CD4-positive, alpha-beta T cell treated with Interleukin-6 for 4 hours (primary cell): Measurements from ENCODE around the gene DNASE1L1.

Experiments used
- DNase-seq: peaks from one replicate; pipeline ENCODE4 v3.0.0-alpha.2; 2020; ENCODE audit warnings: mixed read lengths

The DNASE1L1 gene, protein sequence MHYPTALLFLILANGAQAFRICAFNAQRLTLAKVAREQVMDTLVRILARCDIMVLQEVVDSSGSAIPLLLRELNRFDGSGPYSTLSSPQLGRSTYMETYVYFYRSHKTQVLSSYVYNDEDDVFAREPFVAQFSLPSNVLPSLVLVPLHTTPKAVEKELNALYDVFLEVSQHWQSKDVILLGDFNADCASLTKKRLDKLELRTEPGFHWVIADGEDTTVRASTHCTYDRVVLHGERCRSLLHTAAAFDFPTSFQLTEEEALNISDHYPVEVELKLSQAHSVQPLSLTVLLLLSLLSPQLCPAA

DNA sequence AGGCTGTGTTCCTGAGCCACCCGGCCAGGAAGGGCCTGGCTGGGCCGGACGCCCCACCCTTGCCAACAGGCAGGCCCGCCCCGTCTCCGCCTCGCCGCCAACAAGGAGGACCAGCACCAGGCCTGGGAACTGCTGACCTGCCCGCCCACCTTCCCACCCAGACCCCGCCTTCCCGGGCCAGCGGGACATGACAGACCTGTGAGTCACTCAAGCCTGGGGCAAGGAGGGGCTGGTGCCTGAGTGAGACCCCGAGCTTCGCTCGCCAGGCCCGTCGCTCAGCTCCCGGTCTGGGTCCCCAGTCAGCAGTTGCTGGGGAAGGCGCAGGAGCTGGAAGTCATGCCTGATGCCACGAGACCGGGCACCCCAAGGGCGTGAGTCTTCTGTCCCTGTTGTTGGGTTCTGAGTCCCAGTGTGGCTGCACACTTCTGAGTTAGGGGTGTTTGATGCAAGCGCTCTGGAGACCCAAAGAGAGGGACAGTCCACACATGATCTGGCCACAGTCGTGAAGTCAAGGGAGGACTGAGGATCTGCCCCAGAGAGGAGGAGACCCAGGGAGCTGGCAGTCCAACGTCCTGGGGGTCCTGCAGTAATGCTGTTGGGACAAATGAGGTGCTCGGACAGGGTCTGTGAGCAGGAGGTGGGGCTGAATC is at the start of gene DNASE1L1:
TSS of gene DNASE1L1 (minus strand) at position 33 of the 650 bp plus-strand sequence. CDS start 3,686 bp downstream, outside the sequence.
- DNase-seq: peak; percentile 36

DNA sequence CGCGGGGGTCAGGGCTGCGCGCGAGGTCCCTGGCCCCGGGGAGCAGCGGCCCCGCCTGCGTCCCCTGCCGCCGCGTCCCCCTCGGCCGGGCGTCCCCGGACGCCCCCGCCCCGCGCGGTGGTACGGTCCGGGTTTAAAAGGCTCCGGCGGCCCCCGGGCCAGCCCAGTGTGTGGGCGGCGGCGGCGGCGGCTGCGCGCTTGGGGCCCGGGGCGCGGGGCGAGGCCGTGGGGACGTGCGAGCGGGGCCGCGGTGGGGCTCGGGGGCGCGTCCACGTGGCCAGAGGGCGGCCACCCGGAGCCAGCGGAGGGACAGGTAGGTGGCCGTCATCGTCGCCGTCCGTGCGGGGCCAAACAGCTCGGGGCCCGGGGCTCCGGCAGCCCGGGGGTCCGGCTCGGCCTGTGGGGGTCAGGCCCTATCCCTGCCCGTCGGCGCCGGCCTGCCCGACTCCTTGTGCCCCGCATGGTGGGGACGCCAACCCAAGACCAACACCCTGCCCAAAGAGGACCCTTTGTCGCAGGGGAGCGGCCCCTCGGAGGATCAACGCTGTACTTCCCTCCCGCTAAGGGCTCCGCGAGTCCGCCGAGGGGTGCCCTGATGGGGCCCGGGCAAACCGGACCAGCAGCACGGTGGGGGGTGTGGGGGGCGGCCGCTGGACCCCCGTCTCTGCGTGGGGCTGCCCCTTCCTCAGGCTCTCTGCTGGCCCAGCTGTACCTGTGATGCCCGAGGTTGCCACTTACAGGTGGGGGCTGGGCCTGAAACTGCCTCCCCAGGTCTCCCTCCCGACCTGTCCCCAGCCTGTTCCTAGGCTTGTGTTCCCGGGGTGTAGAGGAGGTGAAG is 49.3 kb upstream of the DNASE1L1 start, which contains the start of gene PLXNA3:
TSS of gene PLXNA3 (plus strand) at position 166 of the 838 bp plus-strand sequence. CDS start 1,903 bp downstream, outside the sequence.
- DNase-seq: peak; percentile 72

GRCh38 chrX:154457491-154458115 is 48.5 kb upstream of the DNASE1L1 start:
- peak; percentile 73 for DNase-seq

- no peak for DNase-seq
Observed at GRCh38 chrX:154452823-154453222, 43.8 kb upstream of the DNASE1L1 start.

DNA sequence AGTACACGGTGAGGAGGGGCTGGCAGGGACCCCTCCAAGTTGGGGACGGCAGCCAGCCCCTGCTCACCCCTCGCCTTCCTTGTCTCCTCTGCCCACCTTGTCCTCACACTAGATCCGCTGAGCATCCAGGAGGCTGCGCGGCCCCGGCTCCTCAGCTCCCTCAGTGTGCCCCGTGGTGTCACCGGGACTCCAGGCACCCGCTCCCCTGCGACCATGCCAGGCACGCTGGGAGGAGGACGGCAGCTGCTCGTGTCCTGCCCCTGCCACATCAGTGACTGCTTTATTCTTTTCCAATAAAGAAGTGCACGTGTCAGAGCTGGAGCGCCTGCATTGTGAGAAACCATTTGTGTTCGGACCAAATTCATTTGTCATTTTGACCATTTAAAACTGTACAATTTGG is 41.3 kb upstream of the DNASE1L1 start:
- DNase-seq: no peak

- DNase-seq: no peak
Observed at GRCh38 chrX:154449618-154450017, 40.6 kb upstream of the DNASE1L1 start.

DNA sequence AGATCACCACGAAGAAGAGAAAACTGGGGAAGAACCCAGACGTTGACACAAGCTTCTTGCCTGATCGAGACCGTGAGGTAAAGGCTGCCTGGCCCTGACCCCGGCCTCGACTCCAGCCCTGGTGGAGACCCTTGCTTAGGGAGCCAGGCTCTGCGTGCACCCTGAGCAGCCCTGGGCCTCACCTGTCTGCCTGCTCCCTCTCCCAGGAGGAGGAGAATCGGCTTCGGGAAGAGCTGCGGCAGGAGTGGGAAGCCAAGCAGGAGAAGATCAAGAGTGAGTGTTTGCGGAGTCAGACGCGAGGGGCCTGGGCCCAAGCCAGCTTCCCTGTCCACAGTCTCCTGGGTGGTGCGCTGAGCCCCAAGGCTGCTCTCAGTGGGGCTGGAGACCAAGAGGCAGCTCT is 39.4 kb upstream of the DNASE1L1 start:
- DNase-seq: no peak

- no peak for DNase-seq
Observed at GRCh38 chrX:154446430-154446829, 37.4 kb upstream of the DNASE1L1 start.

GRCh38 chrX:154445776-154446175 is 36.7 kb upstream of the DNASE1L1 start:
- no peak for DNase-seq

GRCh38 chrX:154444755-154445246 is 35.7 kb upstream of the DNASE1L1 start:
- DNase-seq: no peak

- DNase-seq: peak; percentile 78
Observed at GRCh38 chrX:154443992-154444754, 35.1 kb upstream of the DNASE1L1 start, which contains the start of gene FAM50A. FAM50A (plus strand) TSS chrX:154444141; CDS start chrX:154444236, 95 bp downstream.

DNA sequence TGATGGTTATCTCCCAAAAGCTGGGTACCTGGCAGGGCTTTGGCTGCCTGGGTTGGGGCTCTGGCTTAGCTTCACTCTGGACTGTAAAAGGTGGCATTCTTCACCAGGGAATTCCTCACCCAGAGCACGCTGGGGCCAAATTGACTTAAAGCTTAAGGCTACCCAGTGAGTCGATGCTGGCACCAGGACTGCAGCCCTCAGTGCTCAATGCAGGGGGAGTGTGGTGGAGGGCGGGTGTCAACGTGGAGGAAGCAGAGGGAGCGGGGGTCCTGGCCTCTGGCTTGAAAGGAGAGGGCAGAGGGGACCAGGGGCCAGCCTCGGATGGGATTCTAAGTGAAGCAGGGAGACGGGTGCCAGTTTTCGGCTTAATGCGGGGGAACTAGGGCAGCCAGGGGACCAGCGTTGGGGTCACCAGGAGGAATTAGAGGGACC is 34.4 kb upstream of the DNASE1L1 start:
- DNase-seq: no peak

- no peak for DNase-seq
Observed at GRCh38 chrX:154441984-154442707, 33.1 kb upstream of the DNASE1L1 start.

- peak; percentile 31 for DNase-seq
Observed at GRCh38 chrX:154441564-154441963, 32.5 kb upstream of the DNASE1L1 start.

DNA sequence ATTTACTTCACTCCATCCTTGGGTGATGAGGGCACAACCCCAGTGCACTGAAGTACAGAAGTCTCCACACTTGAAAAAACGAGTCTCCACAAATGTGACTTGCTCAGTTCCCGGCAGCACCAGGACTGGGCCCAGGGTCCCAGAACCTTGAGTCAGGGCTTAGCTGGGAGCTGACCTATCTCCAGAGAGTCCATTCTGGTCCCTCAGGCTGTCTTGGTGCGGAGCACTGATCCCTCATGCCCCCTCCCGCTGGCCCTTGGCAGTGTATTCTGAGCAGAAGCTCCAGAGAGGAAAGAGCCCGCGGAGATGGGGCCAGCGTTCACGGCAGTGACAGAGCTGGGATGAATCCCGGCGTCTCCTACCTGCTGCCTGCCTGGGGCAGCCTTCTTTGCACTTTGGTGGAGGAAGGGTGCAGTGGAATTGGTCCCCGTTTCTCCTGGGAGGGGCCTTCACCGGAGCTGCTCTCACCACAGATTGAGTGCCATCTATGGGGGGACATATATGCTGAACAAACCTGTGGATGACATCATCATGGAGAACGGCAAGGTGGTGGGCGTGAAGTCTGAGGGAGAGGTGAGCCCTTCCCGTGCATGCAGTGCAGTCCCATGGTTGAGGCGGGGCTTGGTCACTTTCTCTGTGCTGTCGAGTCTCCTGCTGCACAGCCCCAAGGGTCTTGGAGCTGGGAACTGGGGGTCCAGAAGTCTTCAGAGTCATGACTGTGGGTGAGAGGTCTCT is 31.7 kb upstream of the DNASE1L1 start:
- DNase-seq: no peak

DNA sequence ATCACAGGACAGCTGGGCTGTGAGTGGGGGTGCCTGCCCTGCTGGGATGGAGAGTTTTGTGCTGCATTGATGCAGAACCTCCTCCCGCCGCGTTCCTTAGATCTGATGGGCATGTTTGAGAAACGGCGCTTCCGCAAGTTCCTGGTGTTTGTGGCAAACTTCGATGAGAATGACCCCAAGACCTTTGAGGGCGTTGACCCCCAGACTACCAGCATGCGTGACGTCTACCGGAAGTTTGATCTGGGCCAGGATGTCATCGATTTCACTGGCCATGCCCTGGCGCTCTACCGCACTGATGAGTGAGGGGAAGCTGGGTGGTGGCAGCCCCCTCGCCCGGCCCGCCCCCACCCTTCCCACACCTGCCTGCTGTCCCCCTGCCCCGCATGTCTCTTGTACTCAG is 30.8 kb upstream of the DNASE1L1 start:
- no peak for DNase-seq

GRCh38 chrX:154437971-154438893 is 29.2 kb upstream of the DNASE1L1 start:
- DNase-seq: no peak

- DNase-seq: peak; percentile 60
Observed at GRCh38 chrX:154436983-154437752, 28.1 kb upstream of the DNASE1L1 start, which contains the start of gene GDI1. GDI1 (plus strand) TSS chrX:154437154; CDS start chrX:154437255, 101 bp downstream.
